K562 (cell line): Measurements from ENCODE around the gene ICAM1. TPM values are rescaled to one million over a fixed set of nuclear protein-coding genes. Genes with fewer than 3 reads are reported as not detected.

Experiments
- CHD2 ChIP-seq: IDR thresholded peaks from 2 replicates; pipeline ENCODE4 v1.6.1; 2011; ENCODE audit warnings: low read depth, low read length
- FOXJ3 ChIP-seq: sonication (generic); formaldehyde crosslinking; IDR thresholded peaks from 2 replicates; pipeline ENCODE4 v1.4.0; 2020; ENCODE audit warnings: mild to moderate bottlenecking, missing genetic modification reagents
- HCFC1 ChIP-seq: IDR thresholded peaks from 2 replicates; pipeline ENCODE4 v1.6.1; 2012; ENCODE audit warnings: low read depth, low read length, improper control_type of control experiment
- HMGN3 ChIP-seq: IDR thresholded peaks from 2 replicates; pipeline ENCODE4 v1.6.1; 2011; ENCODE audit warnings: borderline replicate concordance, low read depth, mild to moderate bottlenecking, mixed read lengths, low read length; ENCODE audit not compliant: insufficient read length; ENCODE audit errors: extremely low read depth
- HNRNPLL ChIP-seq: fragments of 200-400 bp; formaldehyde crosslinking; IDR thresholded peaks from 2 replicates; pipeline ENCODE4 v1.6.1; 2017; ENCODE audit warnings: low read length, low read depth, mild to moderate bottlenecking; ENCODE audit not compliant: poor library complexity, severe bottlenecking
- KDM5B ChIP-seq: fragments of 200-600 bp; sonication (generic); IDR thresholded peaks from 2 replicates; pipeline ENCODE4 v1.6.1; 2012; ENCODE audit warnings: low read depth, mild to moderate bottlenecking, moderate library complexity, low read length, control low read depth, inconsistent platforms; ENCODE audit not compliant: insufficient replicate concordance
- MCM7 ChIP-seq, 2 experiments: fragments of 450-650 bp; IDR thresholded peaks; 2 replicates each; pipeline ENCODE4 v1.6.1; 2016 to 2018
- MYC ChIP-seq, 2 experiments: fragments of 250-450 bp in 1 of 2; sonication (Bioruptor Pico) in 1 of 2; IDR thresholded peaks; 2 replicates each; pipeline versions ENCODE4 v1.5.1 to v1.6.1; 2012 to 2021; ENCODE audit warnings: low read depth in 2 of 2, borderline replicate concordance in 1 of 2, improper control_type of control experiment in 1 of 2, low read length in 1 of 2, mild to moderate bottlenecking in 1 of 2, moderate library complexity in 1 of 2
- POLR3G ChIP-seq: IDR thresholded peaks from 2 replicates; pipeline ENCODE4 v1.6.1; 2011; ENCODE audit not compliant: insufficient read length, insufficient replicate concordance; ENCODE audit errors: extremely low read depth
- SRSF9 ChIP-seq: fragments of 200-400 bp; formaldehyde crosslinking; IDR thresholded peaks from 2 replicates; pipeline ENCODE4 v1.6.1; 2017; ENCODE audit warnings: low read depth, low read length, borderline replicate concordance
- TEAD4 ChIP-seq, 2 experiments: sonication (generic) in 1 of 2; formaldehyde crosslinking in 1 of 2; IDR thresholded peaks; 2 replicates each; pipeline versions ENCODE4 v1.6.1 to v1.8.0; 2012 to 2022; ENCODE audit warnings: borderline replicate concordance in 1 of 2, inconsistent platforms in 1 of 2, low read length in 1 of 2, mild to moderate bottlenecking in 1 of 2, missing genetic modification reagents in 1 of 2
- TRIM24 ChIP-seq, 2 experiments: fragments of 450-650 bp; IDR thresholded peaks; 2 replicates each; pipeline ENCODE4 v1.6.1; 2016
- ZBTB11 ChIP-seq, 3 experiments: fragments of 200-800 bp in 1 of 3; fragments of 250-450 bp in 1 of 3; fragments of 450-650 bp in 1 of 3; sonication (Bioruptor Pico) in 1 of 3; sonication (Bioruptor generic) in 1 of 3; formaldehyde crosslinking in 1 of 3; IDR thresholded peaks; 2 replicates each; pipeline versions ENCODE4 v1.6.1 to v1.8.0; 2016 to 2022; ENCODE audit warnings: mild to moderate bottlenecking in 2 of 3, missing genetic modification characterization in 2 of 3, missing compliant biosample characterization in 1 of 3, moderate library complexity in 1 of 3
- ZC3H11A ChIP-seq: IDR thresholded peaks from 2 replicates; pipeline ENCODE4 v1.6.1; 2012; ENCODE audit warnings: low read depth, low read length, improper control_type of control experiment
- ZNF134 ChIP-seq: fragments of 250-450 bp; sonication (Bioruptor Pico); conservative IDR thresholded peaks from 2 replicates; pipeline ENCODE4 v1.4.0; 2020
- ZNF212 ChIP-seq: fragments of 450-650 bp; formaldehyde crosslinking; IDR thresholded peaks from 2 replicates; pipeline ENCODE4 v1.4.0; 2020; ENCODE audit warnings: mild to moderate bottlenecking
- ZNF785 ChIP-seq: fragments of 250-450 bp; sonication (Bioruptor Pico); IDR thresholded peaks from 2 replicates; pipeline ENCODE4 v1.4.0; 2020; ENCODE audit warnings: mild to moderate bottlenecking
- polyA plus RNA-seq, 8 experiments: library from polyadenylated mRNA; depleted of rRNA in 4 of 8; stranded (reverse) in 5 of 8; unstranded in 3 of 8; fragments of >200 nt; fragmentation: Nextera tagmentation in 2 of 8; fragmentation: Illumina TruSeq in 1 of 8; extraction: Ambion mirVana in 2 of 8; extraction: Trizol in 1 of 8; gene quantifications; 2 replicates each; pipeline versions ENCODE4 v1.2.1 to v1.2.3, GENCODE V29; 2011 to 2014; ENCODE audit warnings: inconsistent platforms in 1 of 8, missing spikeins in 1 of 8
- total RNA-seq, 7 experiments: library from RNA; depleted of rRNA in 6 of 7; stranded (reverse); fragments of >200 nt in 6 of 7; fragmentation: Illumina TruSeq in 2 of 7; extraction: Trizol in 2 of 7; gene quantifications; 2 replicates each; pipeline versions ENCODE4 v1.2.1 to v1.2.3, GENCODE V29; 2011 to 2021; ENCODE audit warnings: low replicate concordance in 1 of 7
- TF ChIP-seq, protein P1 (sequence below): fragments of 250-450 bp; sonication (Bioruptor Pico); IDR thresholded peaks from 2 replicates; pipeline ENCODE4 v1.5.0; 2020; ENCODE audit warnings: mild to moderate bottlenecking
- TF ChIP-seq, protein P2 (sequence below), 2 experiments: fragments of 200-800 bp in 1 of 2; sonication (Bioruptor generic) in 1 of 2; sonication (generic) in 1 of 2; formaldehyde crosslinking in 1 of 2; IDR thresholded peaks in 1 of 2; conservative IDR thresholded peaks in 1 of 2; 2 replicates each; pipeline versions ENCODE4 v1.5.0 to v1.6.1; 2016 to 2020; ENCODE audit warnings: missing compliant biosample characterization in 1 of 2, missing genetic modification characterization in 1 of 2, missing genetic modification reagents in 1 of 2

The ICAM1 gene
- total and polyA plus RNA-seq, 9 of the 15 experiments (the other 6 are each of a cell fraction or from before 2014, with no cell fraction given), result 2.3 to 24.4 (median 13.4) TPM

DNA sequence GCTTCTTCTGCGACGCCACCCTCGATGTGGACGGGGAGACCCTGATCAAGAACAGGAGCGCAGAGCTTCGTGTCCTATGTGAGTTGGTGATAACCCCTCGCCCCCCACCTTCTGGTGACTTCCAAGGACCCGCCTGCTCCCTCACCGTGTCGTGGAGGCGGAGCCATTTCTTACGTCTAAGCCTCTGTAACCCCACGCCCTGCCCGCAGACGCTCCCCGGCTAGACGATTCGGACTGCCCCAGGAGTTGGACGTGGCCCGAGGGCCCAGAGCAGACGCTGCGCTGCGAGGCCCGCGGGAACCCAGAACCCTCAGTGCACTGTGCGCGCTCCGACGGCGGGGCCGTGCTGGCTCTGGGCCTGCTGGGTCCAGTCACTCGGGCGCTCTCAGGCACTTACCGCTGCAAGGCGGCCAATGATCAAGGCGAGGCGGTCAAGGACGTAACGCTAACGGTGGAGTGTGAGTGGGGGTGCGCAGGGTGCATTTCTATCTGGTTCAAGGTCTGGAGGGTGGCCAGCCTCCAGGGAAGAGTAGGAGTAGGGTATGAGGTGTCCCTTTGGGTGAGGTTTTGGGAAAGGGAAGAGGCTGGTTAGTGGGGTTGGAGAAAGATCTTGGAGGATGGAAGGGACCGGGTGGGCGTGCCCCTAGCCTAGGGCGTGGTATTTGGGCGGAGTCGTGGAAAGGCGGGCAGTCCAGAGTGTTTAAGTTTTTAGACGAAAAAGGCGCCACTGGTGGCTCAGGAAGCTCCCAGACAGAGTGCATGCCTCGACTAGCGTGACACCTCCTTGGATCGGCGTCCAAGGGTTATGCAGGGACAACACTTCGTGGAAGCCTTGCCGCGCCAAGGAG, 22.1 kb downstream of the ICAM1 start (continued):
- TF ChIP-seq TRIM24 (IDR thresholded peaks at IDR 0.05), result peak; percentile 15 to 28; a peak in 2 of 4 replicates
- TF ChIP-seq KDM5B, result peak; percentile 33
- TF ChIP-seq ZNF785, result no peak
- no peak for TF ChIP-seq POLR3G
- no peak for TF ChIP-seq ZNF134 (CRISPR knock-in tag)
- TF ChIP-seq HMGN3, result peak; percentile 44
- no peak for TF ChIP-seq SRSF9
- TF ChIP-seq ZBTB11 (CRISPR knock-in tag; IDR thresholded peaks at IDR 0.05), result no peak
- TF ChIP-seq MYC (IDR thresholded peaks at IDR 0.05; ENCODE audit: low read depth, low read length), result no peak
- TF ChIP-seq MYC (CRISPR knock-in tag; IDR thresholded peaks at IDR 0.05; ENCODE audit: borderline replicate concordance, low read depth), result 0 out of 2 replicates have a peak, but pooled peaks have one; percentile 51
- TF ChIP-seq ZNF212 (CRISPR knock-in tag), result no peak
- TF ChIP-seq MCM7 (IDR thresholded peaks at IDR 0.05), result no peak
- TF ChIP-seq, protein P1, sequence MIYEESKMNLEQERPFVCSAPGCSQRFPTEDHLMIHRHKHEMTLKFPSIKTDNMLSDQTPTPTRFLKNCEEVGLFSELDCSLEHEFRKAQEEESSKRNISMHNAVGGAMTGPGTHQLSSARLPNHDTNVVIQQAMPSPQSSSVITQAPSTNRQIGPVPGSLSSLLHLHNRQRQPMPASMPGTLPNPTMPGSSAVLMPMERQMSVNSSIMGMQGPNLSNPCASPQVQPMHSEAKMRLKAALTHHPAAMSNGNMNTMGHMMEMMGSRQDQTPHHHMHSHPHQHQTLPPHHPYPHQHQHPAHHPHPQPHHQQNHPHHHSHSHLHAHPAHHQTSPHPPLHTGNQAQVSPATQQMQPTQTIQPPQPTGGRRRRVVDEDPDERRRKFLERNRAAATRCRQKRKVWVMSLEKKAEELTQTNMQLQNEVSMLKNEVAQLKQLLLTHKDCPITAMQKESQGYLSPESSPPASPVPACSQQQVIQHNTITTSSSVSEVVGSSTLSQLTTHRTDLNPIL (CRISPR knock-in tag), result no peak
- peak; percentile 9; the same call in 1 of the 2 replicates for TF ChIP-seq CHD2
- no peak for TF ChIP-seq HCFC1
- no peak for TF ChIP-seq ZC3H11A
- TF ChIP-seq HNRNPLL, result no peak
- TF ChIP-seq FOXJ3 (CRISPR knock-in tag), result no peak
- 0 out of 2 replicates have a peak, but pooled peaks have one; percentile 18 for TF ChIP-seq TEAD4 (IDR thresholded peaks at IDR 0.05; ENCODE audit: low read length)
- no peak for TF ChIP-seq TEAD4 (CRISPR knock-in tag; IDR thresholded peaks at IDR 0.05; ENCODE audit: borderline replicate concordance)
- TF ChIP-seq, protein P2, sequence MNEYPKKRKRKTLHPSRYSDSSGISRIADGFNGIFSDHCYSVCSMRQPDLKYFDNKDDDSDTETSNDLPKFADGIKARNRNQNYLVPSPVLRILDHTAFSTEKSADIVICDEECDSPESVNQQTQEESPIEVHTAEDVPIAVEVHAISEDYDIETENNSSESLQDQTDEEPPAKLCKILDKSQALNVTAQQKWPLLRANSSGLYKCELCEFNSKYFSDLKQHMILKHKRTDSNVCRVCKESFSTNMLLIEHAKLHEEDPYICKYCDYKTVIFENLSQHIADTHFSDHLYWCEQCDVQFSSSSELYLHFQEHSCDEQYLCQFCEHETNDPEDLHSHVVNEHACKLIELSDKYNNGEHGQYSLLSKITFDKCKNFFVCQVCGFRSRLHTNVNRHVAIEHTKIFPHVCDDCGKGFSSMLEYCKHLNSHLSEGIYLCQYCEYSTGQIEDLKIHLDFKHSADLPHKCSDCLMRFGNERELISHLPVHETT (CRISPR knock-in tag; conservative IDR thresholded peaks at IDR 0.05 in 1 of 2, IDR thresholded peaks at IDR 0.05 in 1 of 2), result no peak
